ENCODE results near the gene KIAA1755.

KIAA1755 gene

DNA sequence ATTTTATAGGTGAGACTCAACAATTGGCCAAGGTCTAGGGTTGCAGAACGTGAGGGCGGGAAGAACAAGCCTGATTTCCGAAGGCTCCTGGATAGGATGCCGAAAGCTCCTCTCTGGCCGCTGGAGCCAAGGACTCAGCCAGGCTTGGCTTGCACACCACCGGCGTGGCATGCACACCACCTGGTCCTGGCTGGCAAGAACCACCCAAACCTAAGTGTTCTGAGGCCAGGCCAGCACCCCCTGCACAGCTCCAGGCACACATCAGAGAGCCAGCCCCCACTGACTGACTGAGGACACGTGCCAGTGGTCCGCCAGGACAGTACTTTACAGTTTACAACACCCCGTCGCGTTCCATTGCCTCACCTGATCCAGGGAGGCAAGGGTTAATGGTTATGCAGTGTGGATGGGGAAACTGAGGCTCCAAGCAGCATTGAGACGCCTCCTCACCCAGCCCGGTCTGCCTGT, 95.9 kb downstream of the KIAA1755 start:
- DNase-seq = no peak

DNA sequence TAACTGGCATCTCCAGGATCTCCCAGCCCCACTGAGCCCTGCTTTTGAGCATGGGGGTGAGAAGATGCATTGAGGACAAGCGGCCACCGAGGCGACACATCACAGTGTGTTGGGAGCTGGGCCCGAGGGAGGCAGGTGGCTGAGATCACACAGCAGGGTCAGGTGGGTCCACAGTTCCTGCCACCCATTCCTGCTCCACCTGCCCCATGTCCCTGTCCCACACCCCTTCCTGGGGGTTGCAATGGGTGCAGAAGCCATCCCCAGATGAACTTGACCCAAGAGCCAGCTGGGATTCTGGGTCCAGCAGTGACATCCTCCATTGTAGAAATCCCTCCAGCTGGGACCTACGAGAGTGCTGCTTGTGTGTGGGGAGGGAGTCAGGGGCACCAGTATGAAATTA, 96.5 kb downstream of the KIAA1755 start:
- DNase-seq = no peak

DNA sequence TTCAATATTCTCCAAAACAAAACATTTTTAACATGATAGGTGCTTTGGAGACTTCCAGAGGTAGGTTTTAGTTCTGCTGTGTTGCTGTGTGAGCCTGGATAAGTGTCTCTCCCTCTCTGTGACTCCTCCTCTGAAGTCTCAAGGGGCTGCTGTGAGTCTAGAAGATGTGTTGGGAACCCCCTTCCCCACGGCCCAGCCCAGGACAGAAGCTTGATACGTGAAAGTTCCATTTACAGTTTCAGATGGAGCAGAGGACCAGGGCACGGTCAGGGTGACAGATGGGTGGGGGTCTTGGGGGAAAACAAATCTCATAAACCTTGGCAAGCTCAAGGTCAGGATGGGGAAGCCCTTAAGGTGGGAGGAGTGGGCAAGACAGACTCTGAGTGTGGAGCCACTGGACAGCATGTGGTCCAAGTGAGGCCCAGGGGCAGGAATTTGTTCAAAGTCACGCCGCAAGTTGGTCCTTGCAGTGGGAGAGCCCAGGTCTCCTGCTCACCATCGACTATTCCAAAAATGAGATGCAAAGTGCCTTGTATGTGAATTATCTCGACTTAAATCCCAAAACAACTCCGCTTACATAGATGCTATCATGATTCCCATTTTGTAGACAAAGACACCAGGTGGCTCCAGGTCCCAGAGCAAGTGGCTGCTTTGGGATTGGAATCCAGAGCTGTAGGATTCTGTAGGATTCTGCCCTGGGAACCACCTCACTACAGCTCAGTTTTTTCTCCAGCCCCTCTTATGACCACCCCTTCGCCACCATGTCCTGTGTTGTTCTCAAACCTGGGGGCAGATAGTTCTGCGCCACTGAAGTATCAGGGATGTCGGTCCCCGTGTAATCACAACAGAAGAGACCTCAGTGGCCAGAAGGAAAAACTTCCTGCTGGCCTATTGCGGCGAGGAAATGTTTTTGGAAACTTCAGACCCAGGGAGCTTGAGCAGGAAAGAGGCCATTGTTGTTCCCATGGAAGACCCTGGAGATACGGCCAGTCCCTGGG, 97.4 kb downstream of the KIAA1755 start:
- DNase-seq = no peak

DNA sequence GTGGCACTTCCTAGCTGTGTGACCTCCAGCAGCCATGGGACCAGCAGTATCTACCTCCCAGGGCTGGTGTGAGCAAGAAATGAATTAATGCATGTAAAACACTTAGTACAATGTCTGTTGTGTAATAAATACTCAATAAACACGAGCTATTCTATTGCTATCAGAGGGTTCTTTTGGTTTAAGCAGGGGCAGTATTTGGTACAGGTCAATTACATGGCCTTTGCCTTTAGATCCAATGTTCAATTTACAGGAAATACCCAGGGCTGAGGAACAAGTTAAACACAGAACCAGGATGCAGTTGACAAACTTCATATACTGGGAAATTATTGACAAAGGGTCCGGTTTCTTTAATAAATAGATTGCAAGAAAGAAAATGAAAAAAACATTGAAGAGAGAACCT, 98.4 kb downstream of the KIAA1755 start:
- no peak for DNase-seq

DNA sequence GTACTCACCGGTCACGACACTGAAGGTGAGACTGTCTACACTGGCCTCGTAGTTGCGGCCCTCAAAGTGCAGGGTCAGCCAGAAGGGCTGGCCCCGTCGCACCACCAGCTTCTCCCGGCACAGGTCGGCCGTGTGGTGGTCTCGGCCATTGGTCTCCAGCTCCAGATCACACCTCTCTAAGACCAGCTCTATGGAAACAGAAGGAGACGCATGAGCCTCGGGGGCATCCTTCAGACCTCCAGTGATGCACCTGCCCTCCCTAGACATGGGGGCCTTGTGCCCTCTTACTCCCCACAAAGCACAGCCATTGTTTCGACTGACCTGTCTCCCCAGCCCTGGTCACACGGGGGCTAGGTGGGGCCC, 99.1 kb downstream of the KIAA1755 start:
- DNase-seq = no peak
